Hepatocyte (in vitro differentiated cells): ENCODE measurements around the gene TLX2. TPM values are rescaled to one million over a fixed set of nuclear protein-coding genes. Genes with fewer than 3 reads are reported as not detected.
A peak's percentile ranks its signal among the peaks of the same experiment; 100 is the strongest.

Experiments
- DNase-seq: peaks from one replicate; pipeline ENCODE4 v3.0.0-alpha.2; 2016; ENCODE audit warnings: low spot score
- H2AFZ ChIP-seq: fragments of 200-600 bp; sonication (generic); 2 replicates; pipeline ENCODE4 v1.6.0; 2016; ENCODE audit warnings: antibody characterized with exemption, mild to moderate bottlenecking
- H3K27ac ChIP-seq: fragments of 200-600 bp; sonication (generic); 2 replicates; pipeline ENCODE4 v1.5.1; 2016; ENCODE audit warnings: mild to moderate bottlenecking
- H3K27me3 ChIP-seq: fragments of 200-600 bp; sonication (generic); 2 replicates; pipeline ENCODE4 v1.6.1; 2016
- H3K36me3 ChIP-seq: fragments of 200-600 bp; sonication (generic); replicated peaks from 2 replicates; pipeline ENCODE4 v1.5.1; 2016; ENCODE audit warnings: low read depth; ENCODE audit not compliant: insufficient read depth
- H3K4me1 ChIP-seq: fragments of 200-600 bp; sonication (generic); 2 replicates; pipeline ENCODE4 v1.5.1; 2016; ENCODE audit warnings: mild to moderate bottlenecking, moderate library complexity; ENCODE audit not compliant: insufficient read depth
- H3K4me2 ChIP-seq: fragments of 200-600 bp; sonication (generic); 2 replicates; pipeline ENCODE4 v1.6.0; 2016
- H3K4me3 ChIP-seq: fragments of 200-600 bp; sonication (generic); 2 replicates; pipeline ENCODE4 v1.5.1; 2016; ENCODE audit warnings: mild to moderate bottlenecking
- H3K79me2 ChIP-seq: fragments of 200-600 bp; sonication (generic); 2 replicates; pipeline ENCODE4 v1.6.0; 2017; ENCODE audit warnings: mild to moderate bottlenecking
- H3K9me2 ChIP-seq: fragments of 200-600 bp; sonication (generic); replicated peaks from 2 replicates; pipeline ENCODE4 v1.6.0; 2017; ENCODE audit warnings: mild to moderate bottlenecking; ENCODE audit not compliant: insufficient read depth
- H3K9me3 ChIP-seq: fragments of 200-600 bp; sonication (generic); 2 replicates; pipeline ENCODE4 v1.5.1; 2016; ENCODE audit warnings: low read depth, mild to moderate bottlenecking
- H4K20me1 ChIP-seq: fragments of 200-600 bp; sonication (generic); 2 replicates; pipeline ENCODE4 v1.6.0; 2016; ENCODE audit warnings: mild to moderate bottlenecking; ENCODE audit not compliant: insufficient read depth, poor library complexity, severe bottlenecking
- CTCF ChIP-seq: fragments of 200-600 bp; sonication (generic); IDR thresholded peaks from 2 replicates; pipeline ENCODE4 v1.5.1; 2016; ENCODE audit warnings: antibody characterized with exemption, mild to moderate bottlenecking; ENCODE audit not compliant: poor library complexity
- EZH2 ChIP-seq: fragments of 200-600 bp; sonication (generic); IDR thresholded peaks from 2 replicates; pipeline ENCODE4 v1.6.1; 2016; ENCODE audit warnings: antibody characterized with exemption, mild to moderate bottlenecking, borderline replicate concordance
- EZH2phosphoT487 ChIP-seq: fragments of 200-600 bp; sonication (generic); IDR thresholded peaks from one replicate; pipeline ENCODE4 v1.6.1; 2018; ENCODE audit warnings: antibody characterized with exemption, mild to moderate bottlenecking, low read depth, moderate library complexity; ENCODE audit not compliant: unreplicated experiment, severe bottlenecking
- WGBS: methylation state at CpG from one replicate; pipeline ENCODE4 v1.1.6; 2016; ENCODE audit warnings: low lambda C conversion rate; ENCODE audit errors: missing lambda C conversion rate; 5-methylcytosine and 5-hydroxymethylcytosine counted together
- polyA plus RNA-seq: library from polyadenylated mRNA; unstranded; fragments of >200 nt; fragmentation: Nextera tagmentation; extraction: Ambion mirVana; gene quantifications from 2 replicates; pipeline ENCODE4 v1.2.1, GENCODE V29; 2016
- total RNA-seq: library from RNA; depleted of rRNA; stranded (reverse); fragments of >200 nt; gene quantifications from 2 replicates; pipeline ENCODE4 v1.2.3, GENCODE V29; 2014

Gene TLX2
- total and polyA plus RNA-seq, 2 experiments from 2014 or later = not detected

GRCh38 chr2:74472086-74472944 is 41.9 kb upstream of the TLX2 start, which contains the start of gene MRPL53:
Gene MRPL53, minus strand, starts transcription at chr2:74472680. Its CDS starts 20 bp downstream, at chr2:74472660.
- H4K20me1 ChIP-seq = no peaks in the 10 kb centered on the region
- no peaks in the 10 kb centered on the region for H3K9me3 ChIP-seq
- peaks cover 19% of the 10 kb centered on the region for H3K4me1 ChIP-seq
- peak within 1 kb of the TSS; percentile 97 for H3K27ac ChIP-seq
- peak within 1 kb of the TSS; percentile 96 for H2AFZ ChIP-seq
- TF ChIP-seq EZH2phosphoT487 (no peak), CTCF (no peak), EZH2 (no peak)
- H3K36me3 ChIP-seq = no peaks in the 10 kb centered on the region
- H3K27me3 ChIP-seq = no peaks in the 10 kb centered on the region
- peak within 1 kb of the TSS; percentile 52 for H3K4me3 ChIP-seq
- DNase-seq = peak; percentile 93
- H3K79me2 ChIP-seq = peaks cover 17% of the 10 kb centered on the region
- WGBS = under 1% methylated on average over 65 of the region's 66 CpGs
- H3K9me2 ChIP-seq = no peaks in the 10 kb centered on the region
- peak within 1 kb of the TSS; percentile 90 for H3K4me2 ChIP-seq

GRCh38 chr2:74472945-74473258 is 41.3 kb upstream of the TLX2 start:
- no peaks in the 10 kb centered on the region for H3K9me2 ChIP-seq
- H3K79me2 ChIP-seq = peaks cover 17% of the 10 kb centered on the region
- no peaks in the 10 kb centered on the region for H3K9me3 ChIP-seq
- peak overlapping the region; percentile 96 for H2AFZ ChIP-seq
- no peaks in the 10 kb centered on the region for H4K20me1 ChIP-seq
- 24% methylated on average over 7 of the region's 7 CpGs for WGBS
- peak overlapping the region; percentile 52 for H3K4me3 ChIP-seq
- no peaks in the 10 kb centered on the region for H3K36me3 ChIP-seq
- no peak for TF ChIP-seq EZH2phosphoT487
- no peak for TF ChIP-seq EZH2
- TF ChIP-seq CTCF = no peak
- peak overlapping the region; percentile 97 for H3K27ac ChIP-seq
- H3K4me1 ChIP-seq = peaks cover 19% of the 10 kb centered on the region
- peak overlapping the region; percentile 90 for H3K4me2 ChIP-seq
- DNase-seq = no peak
- no peaks in the 10 kb centered on the region for H3K27me3 ChIP-seq

GRCh38 chr2:74474481-74474880 is 39.8 kb upstream of the TLX2 start:
- Histone ChIP-seq H3K9me3 (no peaks in the 10 kb centered on the region), H3K4me1 (peaks cover 19% of the 10 kb centered on the region), H3K27me3 (no peaks in the 10 kb centered on the region), H3K9me2 (no peaks in the 10 kb centered on the region), H3K36me3 (no peaks in the 10 kb centered on the region), H3K79me2 (peaks cover 24% of the 10 kb centered on the region), H3K27ac (no peak overlapping the region), H2AFZ (no peak overlapping the region), H3K4me2 (no peak overlapping the region), H3K4me3 (no peak overlapping the region), H4K20me1 (no peaks in the 10 kb centered on the region)
- WGBS = 96% methylated on average over 6 of the region's 6 CpGs
- no peak for TF ChIP-seq EZH2phosphoT487
- peak; percentile 1 for DNase-seq

GRCh38 chr2:74474899-74475298 is 39.4 kb upstream of the TLX2 start:
- no peaks in the 10 kb centered on the region for H4K20me1 ChIP-seq
- no peak overlapping the region for H3K27ac ChIP-seq
- no peak overlapping the region for H2AFZ ChIP-seq
- H3K27me3 ChIP-seq = no peaks in the 10 kb centered on the region
- 98% methylated on average over 5 of the region's 5 CpGs for WGBS
- H3K79me2 ChIP-seq = peaks cover 24% of the 10 kb centered on the region
- H3K4me1 ChIP-seq = peaks cover 19% of the 10 kb centered on the region
- TF ChIP-seq CTCF = no peak
- TF ChIP-seq EZH2 = no peak
- TF ChIP-seq EZH2phosphoT487 = no peak
- no peaks in the 10 kb centered on the region for H3K9me3 ChIP-seq
- H3K4me3 ChIP-seq = no peak overlapping the region
- H3K36me3 ChIP-seq = no peaks in the 10 kb centered on the region
- no peak overlapping the region for H3K4me2 ChIP-seq
- no peaks in the 10 kb centered on the region for H3K9me2 ChIP-seq
- DNase-seq = peak; percentile 8
